G401.6 (cell line): Measurements from ENCODE around the gene PAIP2.

Experiments
- FAIRE-seq: peaks from 2 replicates; lab custom pipeline; 2012; peaks lifted over from hg19 to GRCh38; lab: Jason Lieb, UNC

PAIP2 gene

DNA sequence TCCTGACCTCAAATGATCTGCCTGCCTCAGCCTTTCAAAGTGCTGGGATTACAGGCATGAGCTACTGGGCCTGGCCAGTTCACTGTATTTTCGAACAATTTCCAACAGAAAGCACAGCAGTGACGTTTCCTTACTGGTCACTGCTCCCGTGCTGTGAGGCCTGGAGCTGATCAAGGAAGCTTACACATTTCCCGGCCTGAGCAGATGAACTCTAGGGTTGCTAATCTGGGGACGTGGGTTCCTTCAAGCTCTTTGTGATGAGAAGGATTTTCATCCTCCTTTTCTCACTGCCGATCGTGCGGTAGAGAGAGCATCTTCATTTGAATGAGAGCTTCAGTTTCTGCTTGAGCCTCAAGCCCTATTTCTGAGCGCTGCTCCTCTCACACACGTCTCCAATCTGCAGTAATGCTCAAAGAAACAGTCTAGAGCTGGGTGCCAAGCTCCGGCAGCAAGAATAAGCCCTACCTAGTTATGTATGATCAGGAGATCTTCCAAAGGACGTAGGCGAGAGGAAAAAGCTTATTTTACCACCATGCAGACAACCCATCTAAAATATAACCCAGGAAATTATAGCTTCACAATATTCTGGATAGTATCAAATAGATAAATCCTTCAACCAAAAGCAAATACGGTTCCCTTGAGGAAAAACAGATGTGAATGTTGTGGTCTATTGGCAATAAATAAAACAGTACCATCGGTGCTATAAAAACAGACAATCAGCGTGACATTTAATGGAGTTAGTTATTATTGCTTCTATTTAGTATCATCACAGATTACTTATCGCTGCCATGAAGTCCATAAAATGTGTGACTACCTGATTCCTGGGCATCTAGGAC lies 69.6 kb downstream of the PAIP2 start:
- no peak for FAIRE-seq

DNA sequence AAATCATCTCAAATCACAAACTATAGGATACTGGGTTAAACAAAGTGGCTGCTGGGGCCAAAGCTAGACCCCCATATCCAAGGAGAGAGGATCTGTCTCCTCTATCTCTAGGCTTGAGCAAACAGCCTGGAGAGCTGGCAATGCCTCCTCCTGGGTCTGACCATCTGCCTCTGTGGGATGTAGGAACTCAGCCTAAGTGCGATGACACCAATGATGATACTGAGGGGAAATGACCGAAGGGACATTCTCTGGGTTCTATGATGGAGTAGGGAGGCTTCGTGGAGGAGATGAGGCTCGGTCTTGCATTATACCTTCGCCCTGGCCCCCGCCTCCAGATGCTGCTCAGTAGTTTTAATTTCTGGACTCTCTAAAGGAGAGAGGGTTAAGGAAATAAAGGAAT lies 71.5 kb downstream of the PAIP2 start:
- no peak for FAIRE-seq

DNA sequence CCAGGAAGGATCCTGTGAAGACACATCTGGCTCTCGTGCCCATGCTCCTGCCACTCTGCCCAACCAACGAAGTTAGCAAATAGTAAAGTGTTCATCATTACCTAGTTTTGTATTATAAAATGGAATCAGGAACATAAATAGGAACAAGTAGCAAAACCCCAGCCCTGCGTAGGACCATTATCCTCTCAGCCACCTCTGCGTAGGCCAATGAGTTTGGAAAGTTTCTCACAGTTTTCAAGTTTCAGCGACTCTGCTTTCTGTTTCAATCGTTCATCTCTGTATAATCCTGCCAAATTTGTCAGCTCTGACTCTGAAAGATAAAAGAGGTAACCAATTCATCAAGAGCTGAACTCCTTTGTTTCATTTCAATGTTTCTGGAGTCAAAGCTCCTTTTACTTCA lies 72.3 kb downstream of the PAIP2 start:
- FAIRE-seq: no peak

DNA sequence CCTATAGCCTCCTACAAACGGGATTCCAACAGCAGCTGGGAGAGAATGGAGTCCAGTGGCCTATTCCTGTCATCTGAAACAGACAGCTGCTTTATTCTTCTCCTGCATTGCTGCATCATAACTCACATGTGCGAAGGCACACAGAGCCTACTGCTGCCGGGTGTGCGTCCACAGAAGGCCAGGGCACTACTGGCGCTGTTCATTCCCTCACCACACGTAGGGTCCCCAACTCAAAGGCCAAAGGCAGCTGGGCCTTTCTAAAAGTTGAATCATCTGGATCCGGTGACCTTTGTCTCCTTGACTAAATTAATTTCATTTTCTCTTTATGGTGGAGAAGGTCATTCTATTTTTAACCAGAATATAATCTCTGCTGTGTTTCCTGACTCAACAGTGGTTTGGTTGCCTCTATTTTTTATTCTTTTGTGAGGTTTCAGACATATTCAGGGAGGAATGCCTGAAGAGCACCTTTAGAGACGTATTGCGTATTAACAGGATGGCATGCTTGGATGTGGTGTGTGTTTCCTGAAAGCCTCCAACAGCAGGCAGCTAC lies 73.0 kb downstream of the PAIP2 start:
- FAIRE-seq: no peak

DNA sequence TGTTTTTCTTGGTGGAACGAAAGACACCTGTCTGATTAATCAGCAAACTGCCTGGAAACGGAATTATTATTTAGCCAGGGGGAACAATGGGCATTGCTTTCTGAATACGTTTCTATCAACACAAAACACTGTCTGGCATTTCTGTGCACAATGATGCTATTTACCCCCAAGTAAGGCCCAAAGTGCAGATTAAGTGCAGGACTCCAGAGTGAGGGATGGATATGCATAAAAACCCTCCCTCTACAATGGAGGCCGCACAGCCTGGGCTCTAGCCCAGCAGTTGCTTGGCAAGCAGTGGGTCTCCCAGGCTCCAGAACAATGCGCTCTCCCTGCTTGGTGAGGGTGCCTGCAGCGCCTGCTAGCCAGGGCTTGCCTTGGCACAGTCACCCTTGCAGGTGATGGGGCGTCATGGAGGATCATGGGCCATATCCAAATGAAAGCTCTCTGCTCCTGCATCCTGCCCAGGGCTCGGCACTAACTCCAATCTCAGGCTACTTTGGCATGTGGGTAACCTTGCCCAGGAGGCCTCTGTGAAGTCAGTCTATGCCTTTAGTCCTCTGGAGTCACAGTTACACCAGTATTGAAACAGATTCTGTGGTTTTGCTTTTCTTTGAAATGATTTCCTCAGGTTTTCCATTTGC lies 73.7 kb downstream of the PAIP2 start:
- no peak for FAIRE-seq

DNA sequence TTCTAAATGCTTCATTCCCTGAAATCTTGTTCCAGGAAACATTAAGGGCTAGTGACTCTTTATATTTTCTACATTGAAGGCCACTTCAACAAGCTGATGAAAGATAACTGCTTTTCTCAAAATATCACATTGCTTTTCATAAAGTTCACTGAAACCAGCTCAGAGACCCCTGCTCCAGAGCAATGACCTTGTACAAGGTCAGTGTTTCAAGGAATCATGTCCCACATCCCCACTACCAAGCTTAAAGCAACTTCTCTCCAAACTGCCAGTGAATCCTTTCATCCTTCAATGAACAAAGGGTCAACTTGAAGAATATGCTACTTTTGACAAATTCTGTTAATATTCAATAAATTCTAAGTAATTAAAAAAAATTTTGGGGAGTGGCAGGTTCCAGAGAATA lies 74.2 kb downstream of the PAIP2 start:
- no peak for FAIRE-seq

DNA sequence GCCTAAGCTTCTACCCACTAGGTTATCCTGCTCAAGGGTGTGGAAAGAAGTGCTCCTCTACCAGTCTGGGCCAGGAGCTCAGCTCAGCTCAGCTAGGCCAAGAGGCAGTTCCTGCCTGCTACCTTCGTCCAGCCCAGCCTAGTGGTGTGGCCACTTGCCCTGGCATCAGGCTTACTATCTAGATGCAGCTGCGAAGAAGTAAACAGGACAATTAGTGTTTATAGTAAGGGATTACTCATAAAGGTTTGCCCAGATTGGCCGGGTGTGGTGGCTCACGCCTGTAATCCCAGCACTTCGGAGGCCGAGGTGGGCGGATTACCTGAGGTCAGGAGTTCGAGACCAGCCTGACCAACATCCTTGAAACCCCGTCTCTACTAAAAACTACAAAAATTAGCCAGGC lies 75.0 kb downstream of the PAIP2 start:
- no peak for FAIRE-seq

DNA sequence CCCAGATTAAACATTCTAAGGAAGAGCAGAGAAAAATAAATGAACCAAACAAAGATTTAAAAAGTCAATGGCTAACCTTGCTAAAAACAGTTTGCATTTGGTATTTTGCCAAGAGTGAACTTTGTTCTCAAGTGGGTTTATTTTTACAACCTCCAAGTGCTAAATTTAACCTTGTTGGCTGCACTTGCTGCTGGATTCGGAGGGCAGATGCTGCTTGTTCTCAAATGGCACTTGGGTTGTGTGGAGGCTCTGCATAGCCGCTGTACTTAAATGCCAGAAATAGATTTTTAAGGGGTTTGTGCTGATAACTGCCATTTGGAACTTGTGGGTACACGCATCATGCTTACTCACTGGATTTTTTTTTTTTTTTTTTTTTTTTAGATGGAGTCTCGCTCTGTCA lies 75.6 kb downstream of the PAIP2 start:
- no peak for FAIRE-seq

DNA sequence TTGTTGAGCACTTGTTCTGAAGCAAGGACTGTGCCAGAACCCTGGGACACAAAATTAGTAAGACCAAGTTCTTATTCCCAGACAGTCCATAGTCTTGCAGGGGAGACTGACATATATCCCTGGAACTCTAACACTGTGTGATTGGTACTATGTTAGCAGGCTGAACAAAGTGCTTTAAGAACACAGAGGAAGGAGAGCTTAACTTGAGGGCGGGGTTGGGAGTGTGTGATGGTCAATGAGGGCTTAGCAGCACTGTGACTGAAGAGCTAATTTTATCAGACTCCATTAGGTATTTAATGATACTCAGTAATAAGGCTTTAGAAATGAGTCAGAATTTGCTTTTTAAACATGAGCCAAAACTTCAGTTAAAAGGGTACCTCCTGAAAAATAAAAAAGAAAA lies 77.1 kb downstream of the PAIP2 start:
- no peak for FAIRE-seq
